Measurements from ENCODE around the gene KRAS. TPM values are rescaled to one million over a fixed set of nuclear protein-coding genes. Genes with fewer than 3 reads are reported as not detected.

Gene KRAS
- total RNA-seq, 1 experiment from 2014 or later, result 40.0 TPM

GRCh38 chr12:25186788-25187402, 63.8 kb downstream of the KRAS start:
- H3K9me3 ChIP-seq (ENCODE audit: insufficient read depth, low read depth), result no peaks in the 10 kb centered on the region

GRCh38 chr12:25186038-25186787, 64.5 kb downstream of the KRAS start:
- no peaks in the 10 kb centered on the region for H3K9me3 ChIP-seq (ENCODE audit: insufficient read depth, low read depth)
- no peaks in the 10 kb centered on the region for H3F3A ChIP-seq (ENCODE audit: insufficient read depth, low read depth)
- H3K4me2 ChIP-seq, result no peak overlapping the region
- H3K9me2 ChIP-seq (ENCODE audit: insufficient read depth), result no peaks in the 10 kb centered on the region
- no TSS peak for BruUV-seq (replicated peaks)
- no peak overlapping the region for H3K27ac ChIP-seq
- CTCF ChIA-PET, result no interaction called here
- POLR2A ChIA-PET (ENCODE audit: unreplicated experiment), result no interaction called here
- H4K20me1 ChIP-seq (ENCODE audit: insufficient read depth), result no peaks in the 10 kb centered on the region
- H3K4me1 ChIP-seq (replicated peaks; ENCODE audit: insufficient read depth), result no peaks in the 10 kb centered on the region
- no peak for DNase-seq
- intact Hi-C loops (cut with micrococcal nuclease; ENCODE audit: unreplicated experiment), result no loop called here
- no peak overlapping the region for H3K4me3 ChIP-seq
- H2AFZ ChIP-seq, result no peak overlapping the region
- H3K27me3 ChIP-seq (ENCODE audit: insufficient read depth, low read depth), result no peaks in the 10 kb centered on the region
- TF ChIP-seq EZH2 (IDR thresholded peaks at IDR 0.05; ENCODE audit: low read depth), result no peak
- TF ChIP-seq CTCF (conservative IDR thresholded peaks at IDR 0.05), result no peak
- no peaks in the 10 kb centered on the region for H3K79me2 ChIP-seq (ENCODE audit: low read depth)
- H3K36me3 ChIP-seq (ENCODE audit: low read depth), result no peaks in the 10 kb centered on the region

More at GRCh38 chr12:25186788-25187402, 63.8 kb downstream of the KRAS start:
- ChIA-PET CTCF (no interaction called here), POLR2A (ENCODE audit: unreplicated experiment) (no interaction called here)
- no peaks in the 10 kb centered on the region for H3F3A ChIP-seq (ENCODE audit: insufficient read depth, low read depth)
- H3K27me3 ChIP-seq (ENCODE audit: insufficient read depth, low read depth), result no peaks in the 10 kb centered on the region
- DNase-seq, result no peak
- no peaks in the 10 kb centered on the region for H4K20me1 ChIP-seq (ENCODE audit: insufficient read depth)
- no peaks in the 10 kb centered on the region for H3K9me2 ChIP-seq (ENCODE audit: insufficient read depth)
- no peak overlapping the region for H3K4me3 ChIP-seq
- H3K4me2 ChIP-seq, result no peak overlapping the region
- no peak overlapping the region for H3K27ac ChIP-seq
- H3K79me2 ChIP-seq (ENCODE audit: low read depth), result no peaks in the 10 kb centered on the region
- BruUV-seq (replicated peaks), result no TSS peak
- no peaks in the 10 kb centered on the region for H3K36me3 ChIP-seq (ENCODE audit: low read depth)
- no peak overlapping the region for H2AFZ ChIP-seq
- H3K4me1 ChIP-seq (replicated peaks; ENCODE audit: insufficient read depth), result no peaks in the 10 kb centered on the region
- TF ChIP-seq EZH2 (IDR thresholded peaks at IDR 0.05; ENCODE audit: low read depth) (no peak), CTCF (conservative IDR thresholded peaks at IDR 0.05) (no peak)
- intact Hi-C loops (cut with micrococcal nuclease; ENCODE audit: unreplicated experiment), result no loop called here

GRCh38 chr12:25184132-25184531, 66.6 kb downstream of the KRAS start:
- Histone ChIP-seq H3K9me2 (ENCODE audit: insufficient read depth) (no peaks in the 10 kb centered on the region), H3K27ac (no peak overlapping the region), H3K4me3 (no peak overlapping the region), H3F3A (ENCODE audit: insufficient read depth, low read depth) (no peaks in the 10 kb centered on the region), H3K79me2 (ENCODE audit: low read depth) (no peaks in the 10 kb centered on the region), H3K4me2 (no peak overlapping the region), H3K9me3 (ENCODE audit: insufficient read depth, low read depth) (no peaks in the 10 kb centered on the region; the same call in 1 of the 2 replicates), H3K36me3 (ENCODE audit: low read depth) (no peaks in the 10 kb centered on the region), H3K4me1 (replicated peaks; ENCODE audit: insufficient read depth) (no peaks in the 10 kb centered on the region), H4K20me1 (ENCODE audit: insufficient read depth) (no peaks in the 10 kb centered on the region), H3K27me3 (ENCODE audit: insufficient read depth, low read depth) (no peaks in the 10 kb centered on the region), H2AFZ (no peak overlapping the region)
- BruUV-seq (replicated peaks), result no TSS peak
- ChIA-PET CTCF (no interaction called here), POLR2A (ENCODE audit: unreplicated experiment) (no interaction called here)
- TF ChIP-seq CTCF (conservative IDR thresholded peaks at IDR 0.05), result no peak
- TF ChIP-seq EZH2 (IDR thresholded peaks at IDR 0.05; ENCODE audit: low read depth), result no peak
- DNase-seq, result no peak
- intact Hi-C loops (cut with micrococcal nuclease; ENCODE audit: unreplicated experiment), result no loop called here

Measured in PC-9 (cell line).